DND-41 (cell line): ENCODE measurements around the gene HES3.
A peak's percentile ranks its signal among the peaks of the same experiment; 100 is the strongest.

Experiments used
- ATAC-seq: fragments of 200-7000 bp; cut with Tn5 transposase; 3 replicates; pipeline ENCODE4 v1.9.1; 2021; ENCODE audit warnings: low read depth; ENCODE audit not compliant: insufficient read depth
- DNase-seq: peaks from one replicate; pipeline ENCODE4 v3.0.0-alpha.2; 2020
- H2AFZ ChIP-seq: 2 replicates; pipeline ENCODE4 v1.6.0; 2012; ENCODE audit warnings: low read depth, low read length
- H3K27ac ChIP-seq: 2 replicates; pipeline ENCODE4 v1.5.1; 2012; ENCODE audit warnings: low read length, inconsistent platforms
- H3K27me3 ChIP-seq: fragments of 200-600 bp; sonication (generic); 2 replicates; pipeline ENCODE4 v1.6.0; 2012; ENCODE audit warnings: low read length, mild to moderate bottlenecking, inconsistent platforms; ENCODE audit not compliant: insufficient read depth, poor library complexity
- H3K36me3 ChIP-seq: 2 replicates; pipeline ENCODE4 v1.5.1; 2012; ENCODE audit warnings: low read length, inconsistent platforms; ENCODE audit not compliant: insufficient read depth
- H3K4me1 ChIP-seq: 2 replicates; pipeline ENCODE4 v1.5.1; 2012; ENCODE audit warnings: mild to moderate bottlenecking, low read length; ENCODE audit not compliant: insufficient read depth
- H3K4me2 ChIP-seq: 2 replicates; pipeline ENCODE4 v1.6.0; 2012; ENCODE audit warnings: mild to moderate bottlenecking, moderate library complexity, low read length, inconsistent platforms; ENCODE audit not compliant: insufficient read depth
- H3K4me3 ChIP-seq, 2 experiments: fragments of 200-600 bp in 1 of 2; shearing (Covaris generic) in 1 of 2; 2 replicates each; pipeline ENCODE4 v1.5.1; 2012 to 2016; ENCODE audit warnings: inconsistent platforms in 2 of 2, low read length in 2 of 2, mild to moderate bottlenecking in 2 of 2, low read depth in 1 of 2, moderate library complexity in 1 of 2
- H3K79me2 ChIP-seq: 2 replicates; pipeline ENCODE4 v1.6.0; 2012; ENCODE audit warnings: low read length, inconsistent platforms; ENCODE audit not compliant: insufficient read depth
- H3K9ac ChIP-seq: 2 replicates; pipeline ENCODE4 v1.6.0; 2012; ENCODE audit warnings: low read depth, mild to moderate bottlenecking, inconsistent platforms, low read length, moderate library complexity
- H3K9me3 ChIP-seq: 2 replicates; pipeline ENCODE4 v1.5.1; 2012; ENCODE audit warnings: low read length, moderate library complexity, mild to moderate bottlenecking, inconsistent platforms; ENCODE audit not compliant: insufficient read depth, severe bottlenecking
- H4K20me1 ChIP-seq: 2 replicates; pipeline ENCODE4 v1.6.0; 2012; ENCODE audit warnings: low read length; ENCODE audit not compliant: insufficient read depth
- CTCF ChIP-seq: IDR thresholded peaks from 2 replicates; pipeline ENCODE4 v1.5.1; 2012; ENCODE audit warnings: borderline replicate concordance, low read length, moderate library complexity, mild to moderate bottlenecking; ENCODE audit not compliant: poor library complexity, severe bottlenecking; ENCODE audit errors: extremely low read depth
- EZH2 ChIP-seq: IDR thresholded peaks from 3 replicates; pipeline ENCODE4 v1.6.1; 2012; ENCODE audit warnings: borderline replicate concordance, low read depth, mild to moderate bottlenecking, moderate library complexity, low read length, inconsistent platforms; ENCODE audit not compliant: severe bottlenecking

HES3 gene

GRCh38 chr1:6199298-6200187 lies 44.4 kb upstream of the HES3 start, which contains the start of gene RPL22:
Gene RPL22 (minus strand): TSS chr1:6199595. CDS start chr1:6199573, 22 bp downstream.
- H3K27me3 ChIP-seq = no peaks in the 10 kb centered on the region
- H3K9me3 ChIP-seq = no peaks in the 10 kb centered on the region
- H3K4me3 ChIP-seq = peak within 1 kb of the TSS; percentile 77 to 96
- DNase-seq (peak; percentile 99), ATAC-seq (peak; percentile 95)
- peaks cover 42% of the 10 kb centered on the region for H4K20me1 ChIP-seq
- peak within 1 kb of the TSS; percentile 86 for H2AFZ ChIP-seq
- H3K27ac ChIP-seq = peak within 1 kb of the TSS; percentile 89
- no peak for TF ChIP-seq EZH2
- no peak for TF ChIP-seq CTCF
- peaks cover 41% of the 10 kb centered on the region for H3K36me3 ChIP-seq
- H3K4me2 ChIP-seq = peak within 1 kb of the TSS; percentile 76
- peaks cover 40% of the 10 kb centered on the region for H3K4me1 ChIP-seq
- peak within 1 kb of the TSS; percentile 96 for H3K9ac ChIP-seq
- peaks cover 52% of the 10 kb centered on the region for H3K79me2 ChIP-seq

- H3K27me3 ChIP-seq = no peaks in the 10 kb centered on the region
- no peak for TF ChIP-seq CTCF
- TF ChIP-seq EZH2 = no peak
- H3K79me2 ChIP-seq = peaks cover 45% of the 10 kb centered on the region
- peak overlapping the region; percentile 96 for H3K9ac ChIP-seq
- ATAC-seq (no peak), DNase-seq (no peak)
- H3K4me3 ChIP-seq = peak overlapping the region; percentile 13 to 77; a peak in 3 of 4 replicates
- H3K27ac ChIP-seq = peak overlapping the region; percentile 86
- peaks cover 40% of the 10 kb centered on the region for H3K4me1 ChIP-seq
- H3K4me2 ChIP-seq = peak overlapping the region; percentile 67
- no peaks in the 10 kb centered on the region for H3K9me3 ChIP-seq
- H2AFZ ChIP-seq = peak overlapping the region; percentile 86
- peaks cover 35% of the 10 kb centered on the region for H3K36me3 ChIP-seq
- peaks cover 39% of the 10 kb centered on the region for H4K20me1 ChIP-seq
These were observed 43.7 kb upstream of the HES3 start for GRCh38 chr1:6200188-6200809.

GRCh38 chr1:6202256-6202655 lies 41.7 kb upstream of the HES3 start:
- H3K4me3 ChIP-seq = no peak overlapping the region
- no peaks in the 10 kb centered on the region for H3K9me3 ChIP-seq
- H3K27me3 ChIP-seq = no peaks in the 10 kb centered on the region
- H3K27ac ChIP-seq = no peak overlapping the region
- no peak overlapping the region for H2AFZ ChIP-seq
- TF ChIP-seq EZH2 = no peak
- no peak for TF ChIP-seq CTCF
- peaks cover 25% of the 10 kb centered on the region for H3K79me2 ChIP-seq
- H4K20me1 ChIP-seq = peaks cover 20% of the 10 kb centered on the region
- H3K36me3 ChIP-seq = peaks cover 16% of the 10 kb centered on the region
- peaks cover 26% of the 10 kb centered on the region for H3K4me1 ChIP-seq
- H3K9ac ChIP-seq = no peak overlapping the region
- H3K4me2 ChIP-seq = no peak overlapping the region
- ATAC-seq (no peak), DNase-seq (no peak)
